GM19452 (cell line): ENCODE data around the gene DDO.
"Not testable (repeated sequence)": the region's sequence is repeated elsewhere in the genome, so short reads cannot be mapped to it uniquely, and the experiment has no call there.

Experiments used
- ATAC-seq: cut with Tn5 transposase; IDR thresholded peaks from one replicate; pipeline ENCODE4 v1.9.1; 2021; ENCODE audit not compliant: unreplicated experiment

DDO gene

GRCh38 chr6:110369066-110369465 is 46.3 kb downstream of the DDO start:
- no peak for ATAC-seq

GRCh38 chr6:110368284-110368683 is 47.1 kb downstream of the DDO start:
- no peak for ATAC-seq

GRCh38 chr6:110367825-110368224 is 47.5 kb downstream of the DDO start:
- ATAC-seq: no peak

- ATAC-seq: no peak
These were observed 48.4 kb downstream of the DDO start for GRCh38 chr6:110366975-110367374.

- no peak for ATAC-seq
These were observed 49.1 kb downstream of the DDO start for GRCh38 chr6:110366256-110366655.

GRCh38 chr6:110364364-110365105 is 50.8 kb downstream of the DDO start:
- no peak for ATAC-seq

GRCh38 chr6:110363748-110364147 is 51.6 kb downstream of the DDO start:
- ATAC-seq: no peak

GRCh38 chr6:110360676-110361075 is 54.7 kb downstream of the DDO start:
- no peak for ATAC-seq

GRCh38 chr6:110359556-110359955 is 55.8 kb downstream of the DDO start:
- ATAC-seq: no peak

GRCh38 chr6:110358553-110359160 is 56.7 kb downstream of the DDO start:
- ATAC-seq: no peak

- ATAC-seq: no peak
These were observed 57.5 kb downstream of the DDO start, which contains the start of gene METTL24 for GRCh38 chr6:110357664-110358552. Gene METTL24, minus strand, starts transcription at chr6:110358349. Its CDS starts 77 bp downstream, at chr6:110358272.

GRCh38 chr6:110357298-110357663 is 58.1 kb downstream of the DDO start:
- no peak for ATAC-seq

- ATAC-seq: no peak
These were observed 58.6 kb downstream of the DDO start for GRCh38 chr6:110356778-110357177.

- no peak for ATAC-seq
These were observed 59.6 kb downstream of the DDO start for GRCh38 chr6:110355727-110356126.

GRCh38 chr6:110355022-110355421 is 60.4 kb downstream of the DDO start:
- no peak for ATAC-seq

- no peak for ATAC-seq
These were observed 61.2 kb downstream of the DDO start for GRCh38 chr6:110354153-110354552.

- ATAC-seq: no peak
These were observed 61.8 kb downstream of the DDO start for GRCh38 chr6:110353457-110354001.

- ATAC-seq: no peak
These were observed 62.7 kb downstream of the DDO start for GRCh38 chr6:110352563-110353262.

- no peak for ATAC-seq
These were observed 63.4 kb downstream of the DDO start for GRCh38 chr6:110351986-110352385.

GRCh38 chr6:110351546-110351945 is 63.8 kb downstream of the DDO start:
- no peak for ATAC-seq

GRCh38 chr6:110350593-110350992 is 64.8 kb downstream of the DDO start:
- not testable (repeated sequence) for ATAC-seq
